NCI-H1436 treated with DMSO at 0.1 percent for 48 hours (cell line): Measurements from ENCODE around the gene PCBP3.

ENCODE experiments used
- DNase-seq: peaks from one replicate; lab custom pipeline; 2025; lab: John Stamatoyannopoulos, UW

Gene PCBP3

GRCh38 chr21:45910548-45911221, 267.2 kb downstream of the PCBP3 start:
- DNase-seq: no peak

- DNase-seq: no peak
These were observed 268.3 kb downstream of the PCBP3 start for GRCh38 chr21:45911806-45912325.

- no peak for DNase-seq
These were observed 269.3 kb downstream of the PCBP3 start for GRCh38 chr21:45912611-45913417.

- no peak for DNase-seq
These were observed 269.9 kb downstream of the PCBP3 start for GRCh38 chr21:45913418-45913765.

GRCh38 chr21:45913886-45914285, 270.4 kb downstream of the PCBP3 start:
- DNase-seq: no peak

- DNase-seq: no peak
These were observed 270.9 kb downstream of the PCBP3 start for GRCh38 chr21:45914321-45914845.

- DNase-seq: no peak
These were observed 272.7 kb downstream of the PCBP3 start for GRCh38 chr21:45916011-45916840.

- no peak for DNase-seq
These were observed 273.7 kb downstream of the PCBP3 start for GRCh38 chr21:45917241-45917640.

GRCh38 chr21:45918011-45918410, 274.5 kb downstream of the PCBP3 start:
- DNase-seq: no peak

GRCh38 chr21:45918835-45919447, 275.4 kb downstream of the PCBP3 start:
- DNase-seq: no peak

- DNase-seq: no peak
These were observed 276.1 kb downstream of the PCBP3 start for GRCh38 chr21:45919593-45919992.

- no peak for DNase-seq
These were observed 277.5 kb downstream of the PCBP3 start for GRCh38 chr21:45920824-45921600.

GRCh38 chr21:45921917-45922316, 278.4 kb downstream of the PCBP3 start:
- DNase-seq: no peak

GRCh38 chr21:45922648-45923047, 279.1 kb downstream of the PCBP3 start:
- DNase-seq: no peak

GRCh38 chr21:45923146-45923545, 279.6 kb downstream of the PCBP3 start:
- DNase-seq: no peak

GRCh38 chr21:45926281-45926680, 282.8 kb downstream of the PCBP3 start:
- DNase-seq: no peak

GRCh38 chr21:45927032-45927431, 283.5 kb downstream of the PCBP3 start:
- no peak for DNase-seq

- DNase-seq: no peak
These were observed 284.6 kb downstream of the PCBP3 start for GRCh38 chr21:45927851-45928850.

- no peak for DNase-seq
These were observed 285.9 kb downstream of the PCBP3 start for GRCh38 chr21:45929449-45929848.
